SKM-1 treated with dmso at 0.1 percent for 144 hours (cell line): ENCODE data around the gene ALAD.
"Not testable (repeated sequence)": the region's sequence is repeated elsewhere in the genome, so short reads cannot be mapped to it uniquely, and the experiment has no call there.

Experiments used
- DNase-seq: peaks from one replicate; lab custom pipeline; 2025; ENCODE audit not compliant: unreplicated experiment; lab: John Stamatoyannopoulos, UW

The ALAD gene

DNA sequence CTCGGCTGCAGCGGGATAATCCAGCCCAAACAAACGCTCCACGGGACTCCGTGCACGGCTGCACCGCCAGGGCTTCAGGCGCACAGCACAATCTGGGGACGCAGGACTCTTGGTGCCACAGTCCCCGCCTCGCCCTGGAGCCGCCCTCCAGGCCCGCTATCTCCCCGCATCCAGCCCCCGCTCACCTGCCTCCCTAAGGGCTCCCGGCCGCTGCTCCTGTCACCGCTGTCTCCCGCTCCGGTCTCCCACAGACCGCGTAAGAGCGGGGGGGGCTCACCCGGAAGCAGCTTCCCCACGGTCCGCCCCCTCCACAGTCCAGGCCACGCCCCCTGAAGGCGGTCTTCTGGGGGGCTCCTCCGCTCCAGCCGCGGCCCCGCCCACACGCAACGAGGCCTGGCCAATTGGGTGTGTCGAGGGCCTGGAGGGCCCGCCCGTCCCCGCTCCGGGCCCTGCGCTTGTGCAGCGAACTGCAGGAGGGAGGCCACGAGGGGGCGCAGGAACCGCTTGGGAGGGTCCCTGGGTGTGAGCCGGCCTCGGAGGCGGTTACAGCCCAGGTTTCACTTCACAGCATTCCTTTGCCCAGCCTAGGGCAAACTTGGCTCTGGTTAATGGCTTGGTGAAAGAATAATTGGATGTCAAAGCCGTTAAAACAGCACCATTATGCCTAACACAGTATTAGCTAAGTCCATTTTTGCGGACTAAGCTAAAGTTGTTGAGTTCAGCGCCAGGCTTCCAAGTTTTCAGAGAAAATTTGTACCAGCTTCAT is at the start of gene ALAD:
ALAD (minus strand) TSS at position 258 of the 766 bp plus-strand sequence. CDS start 7,725 bp downstream, outside the sequence.
- DNase-seq = peak; percentile 74

DNA sequence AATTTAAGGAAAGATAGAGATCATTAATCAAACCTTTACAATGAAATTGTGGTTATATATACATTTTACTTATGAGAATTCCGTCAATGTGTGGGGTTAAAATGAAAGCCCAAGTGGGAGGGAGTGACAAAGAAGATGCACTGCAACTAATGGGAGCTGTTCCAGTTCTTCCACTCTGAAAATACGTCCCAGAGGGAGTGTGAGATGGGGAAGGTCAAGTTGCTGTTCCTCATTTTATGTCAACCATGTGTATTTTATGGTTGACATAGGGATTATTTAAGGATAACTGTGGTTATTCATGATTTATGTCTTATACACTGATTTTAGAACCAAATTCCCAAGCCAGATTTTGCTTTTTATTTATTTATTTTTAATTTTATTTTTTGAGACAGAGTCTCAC is 48.3 kb upstream of the ALAD start:
- DNase-seq = no peak

DNA sequence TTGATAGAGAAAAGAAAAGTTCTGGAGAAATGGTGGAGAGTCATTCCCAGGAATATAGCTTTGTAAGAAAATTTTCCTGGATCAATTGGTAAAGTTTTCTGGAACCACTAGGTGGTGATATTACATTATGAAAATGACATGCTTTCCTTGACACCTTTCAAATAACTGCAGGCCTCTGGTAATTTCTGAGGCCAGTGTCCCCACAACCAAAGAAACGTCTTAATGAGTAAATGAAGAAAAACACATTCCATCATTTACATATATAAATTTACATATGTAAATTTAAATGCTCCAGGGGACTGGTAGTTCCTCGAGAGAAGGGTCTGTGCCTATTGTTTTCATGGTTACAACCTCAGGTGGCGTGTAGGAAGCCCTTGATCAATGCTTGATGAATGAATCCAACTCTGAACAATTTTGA is 45.2 kb upstream of the ALAD start:
- DNase-seq = peak; percentile 5

DNA sequence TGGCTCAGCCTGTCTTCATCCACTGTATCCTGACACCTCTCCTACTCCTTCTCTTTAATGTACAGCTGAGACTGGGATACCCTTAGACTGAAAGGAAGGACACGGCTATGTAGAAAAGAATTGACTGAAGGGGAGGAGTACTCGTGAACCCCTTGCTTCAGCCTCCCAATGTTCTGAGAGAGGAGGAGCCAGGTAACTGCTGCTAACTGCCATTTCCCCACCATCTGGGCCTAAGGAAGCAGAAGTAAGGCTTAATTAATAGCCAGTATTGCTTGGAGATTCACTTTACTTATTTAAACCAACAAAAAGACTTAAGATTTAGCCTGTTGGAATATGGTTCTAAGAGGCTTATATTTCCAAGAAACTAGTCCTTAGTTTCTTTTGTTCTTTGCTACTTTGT is 43.7 kb upstream of the ALAD start:
- no peak for DNase-seq

DNA sequence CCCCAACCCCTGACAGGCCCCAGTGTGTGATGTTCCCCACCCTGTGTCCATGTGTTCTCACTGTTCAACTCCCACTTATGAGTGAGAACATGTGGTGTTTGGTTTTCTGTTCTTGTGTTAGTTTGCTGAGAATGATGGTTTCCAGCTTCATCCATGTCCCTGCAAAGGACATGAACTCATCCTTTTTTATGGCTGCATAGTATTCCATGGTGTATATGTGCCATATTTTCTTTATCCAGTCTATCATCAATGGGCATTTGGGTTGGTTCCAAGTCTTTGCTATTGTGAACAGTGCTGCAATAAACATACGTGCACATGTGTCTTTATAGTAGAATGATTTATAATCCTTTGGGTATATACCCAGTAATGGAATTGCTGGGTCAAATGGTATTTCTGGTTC is 36.6 kb upstream of the ALAD start:
- not testable (repeated sequence) for DNase-seq

DNA sequence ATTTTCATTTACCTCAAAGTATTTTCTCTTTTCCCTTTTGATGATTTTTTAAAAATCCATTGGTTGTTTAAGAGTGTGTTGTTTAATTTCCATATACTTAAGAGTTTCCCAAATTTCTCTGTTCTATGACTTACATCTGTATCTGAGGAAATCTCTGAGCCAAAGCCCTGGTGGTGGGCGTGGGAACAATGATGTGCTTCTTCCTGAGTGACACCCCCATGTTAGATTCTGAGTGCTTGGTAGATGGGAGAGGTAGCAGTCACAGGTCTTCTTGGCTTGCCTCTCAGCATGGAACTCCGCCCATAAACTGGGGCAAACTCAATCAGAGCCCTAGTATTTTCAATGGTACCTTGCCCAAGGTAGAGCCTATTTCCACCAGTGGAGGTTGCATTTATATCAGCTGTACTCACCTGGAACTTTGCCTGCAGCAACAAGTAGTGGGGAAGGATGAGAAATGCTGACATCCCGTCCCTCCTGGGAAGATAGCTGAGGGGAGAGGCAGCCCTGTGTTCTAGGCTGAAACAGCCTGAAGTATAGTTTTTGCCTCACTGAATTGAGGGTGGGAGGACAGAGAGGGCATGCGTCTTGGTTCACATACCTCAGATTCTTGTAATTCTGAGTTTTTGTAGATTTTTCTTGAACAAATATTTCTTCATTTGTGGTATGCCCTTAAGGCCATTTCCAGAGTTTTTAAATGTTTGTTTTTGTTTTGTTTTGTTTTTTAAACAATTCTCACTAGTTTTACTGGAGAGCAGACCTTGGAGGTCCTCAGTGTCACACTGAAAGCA is 35.8 kb upstream of the ALAD start:
- no peak for DNase-seq

DNA sequence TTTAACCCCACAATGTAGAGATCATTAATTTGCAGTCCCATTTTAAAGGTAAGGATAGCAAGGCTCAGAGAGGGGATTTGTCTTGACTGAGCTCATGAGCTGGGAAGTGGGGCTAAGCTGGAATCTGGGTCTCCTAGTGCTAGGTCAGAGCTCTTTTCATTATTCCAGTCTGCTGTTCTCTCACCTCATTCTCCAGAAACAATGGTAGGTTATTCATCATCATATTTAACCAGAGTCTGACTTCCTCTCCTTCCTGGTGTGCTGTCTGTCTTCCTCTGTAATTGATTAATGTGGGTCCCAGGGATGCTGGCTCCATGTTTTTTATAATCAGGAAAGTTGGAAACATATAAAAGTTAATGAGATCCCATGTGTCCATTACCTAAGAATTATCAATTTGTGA is 30.1 kb upstream of the ALAD start:
- DNase-seq = no peak

DNA sequence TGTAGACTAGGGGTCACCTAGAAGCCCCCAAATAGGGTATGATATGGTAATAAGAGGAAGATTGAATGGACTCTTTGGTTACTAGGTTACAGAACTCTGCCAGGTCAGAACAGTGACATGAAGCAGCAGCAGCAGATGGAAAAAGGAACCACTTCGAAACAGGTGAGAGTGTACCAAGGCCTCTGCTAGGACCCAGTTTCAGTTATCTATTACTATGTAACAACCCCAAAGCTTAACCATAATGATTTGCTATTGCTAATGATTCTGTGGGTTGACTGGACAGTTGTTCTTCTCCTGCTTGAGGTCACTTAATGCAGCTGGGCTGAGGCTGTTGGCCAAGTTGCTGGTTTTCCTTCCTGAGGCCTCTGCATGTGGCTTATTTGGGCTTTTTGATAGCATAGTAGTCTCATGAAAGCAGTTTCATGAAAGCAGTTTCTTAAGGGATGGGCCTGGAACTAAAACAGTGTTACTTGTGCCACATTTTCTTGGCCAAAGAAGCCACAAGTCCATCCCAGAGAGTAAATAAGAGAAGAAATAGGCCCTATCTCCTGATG is 27.1 kb upstream of the ALAD start:
- DNase-seq = no peak

DNA sequence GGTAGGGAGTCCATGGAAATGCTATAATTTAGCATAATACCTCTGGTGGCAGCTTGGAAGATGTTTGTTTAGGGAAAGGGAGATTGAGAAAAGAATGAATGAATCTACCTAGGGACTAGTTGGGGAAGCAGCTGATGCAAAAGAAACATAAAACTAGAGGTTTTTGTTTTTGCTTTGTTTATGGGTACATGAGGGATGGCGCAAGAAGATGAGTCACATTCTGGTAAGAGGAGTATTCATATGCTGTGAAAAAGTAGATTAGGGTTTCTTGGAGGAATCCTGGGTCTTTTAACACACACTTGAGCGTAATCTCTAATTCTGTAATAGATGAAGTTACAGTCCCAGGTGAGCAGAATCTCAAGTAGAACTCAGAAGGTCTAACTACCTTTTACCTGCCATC is 26.5 kb upstream of the ALAD start:
- DNase-seq = no peak

DNA sequence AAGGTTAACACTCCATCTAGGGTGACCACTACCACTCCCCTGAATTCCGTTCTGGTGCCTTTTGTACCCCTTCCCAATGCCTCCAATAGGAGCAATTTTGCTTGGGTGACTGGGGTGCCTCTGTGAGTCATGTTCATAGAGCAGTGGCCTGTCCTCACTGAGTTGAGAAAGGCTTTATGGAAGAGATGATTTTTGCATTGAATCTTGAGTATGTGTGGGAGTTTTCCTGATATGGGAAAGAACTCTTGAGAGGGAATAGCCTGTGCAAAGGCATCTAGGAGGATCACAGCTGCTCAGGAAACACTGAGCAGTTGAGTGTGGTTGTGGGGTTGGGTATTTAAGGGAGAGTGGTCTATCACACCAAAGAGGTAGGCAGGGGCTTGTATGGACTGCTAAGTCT is 25.6 kb upstream of the ALAD start:
- no peak for DNase-seq

DNA sequence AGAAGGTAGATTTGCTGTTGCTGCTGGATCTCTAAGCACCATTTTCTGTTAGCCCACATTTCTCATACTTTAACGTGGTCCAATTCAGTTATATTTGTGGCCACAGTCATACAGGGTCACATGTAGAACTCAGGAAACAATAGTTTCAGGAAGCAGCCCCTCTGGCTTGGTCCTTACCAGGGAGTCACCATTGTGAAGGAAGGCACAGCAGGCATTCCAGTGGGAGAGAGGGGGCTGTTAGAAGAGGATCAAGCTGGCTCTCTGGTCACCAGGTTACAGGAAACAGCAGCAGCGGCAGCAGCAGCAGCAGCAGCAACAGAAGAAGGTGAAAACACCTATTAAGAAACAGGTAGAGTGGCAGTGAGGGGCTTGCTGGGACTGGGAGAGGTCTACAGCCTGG is 24.0 kb upstream of the ALAD start:
- DNase-seq = no peak

DNA sequence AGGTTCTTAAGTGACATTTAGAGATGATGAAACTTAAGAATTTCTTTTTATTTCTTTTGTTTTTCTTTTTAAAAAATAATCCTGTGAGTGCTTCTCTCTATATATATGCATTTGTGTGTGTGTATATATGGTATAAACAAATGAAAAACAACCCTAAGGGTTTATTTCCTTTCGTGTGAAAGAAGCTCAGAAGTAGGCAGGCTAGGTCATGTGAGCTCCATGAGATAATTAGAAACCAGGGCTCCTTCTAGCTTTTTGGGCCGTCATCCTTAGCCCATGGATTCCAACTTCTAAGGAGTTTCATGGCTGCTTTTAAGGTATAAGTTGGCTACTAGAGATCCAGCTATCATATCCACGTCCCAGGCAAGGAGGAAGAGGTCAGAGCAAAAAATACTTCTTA is 20.6 kb upstream of the ALAD start:
- no peak for DNase-seq

DNA sequence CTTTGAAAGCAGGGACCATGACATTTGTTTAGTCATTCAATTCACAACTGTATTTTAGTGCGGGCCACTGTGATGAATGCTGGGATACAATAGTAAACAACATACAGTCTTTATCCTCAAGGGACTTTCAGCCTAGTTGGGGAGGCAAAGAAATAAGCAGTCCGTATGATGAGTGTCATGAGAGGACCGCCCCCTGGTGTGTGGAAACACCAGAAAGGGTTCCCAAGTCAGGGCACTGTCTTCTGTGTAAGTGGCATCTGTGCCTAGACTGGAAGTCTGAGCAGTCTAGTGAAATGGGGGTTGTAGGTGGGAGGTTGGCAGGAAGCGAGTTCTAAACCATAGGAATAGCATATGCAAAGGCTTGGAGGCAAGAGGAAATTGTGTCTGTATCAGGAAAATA is 16.3 kb upstream of the ALAD start:
- DNase-seq = no peak

DNA sequence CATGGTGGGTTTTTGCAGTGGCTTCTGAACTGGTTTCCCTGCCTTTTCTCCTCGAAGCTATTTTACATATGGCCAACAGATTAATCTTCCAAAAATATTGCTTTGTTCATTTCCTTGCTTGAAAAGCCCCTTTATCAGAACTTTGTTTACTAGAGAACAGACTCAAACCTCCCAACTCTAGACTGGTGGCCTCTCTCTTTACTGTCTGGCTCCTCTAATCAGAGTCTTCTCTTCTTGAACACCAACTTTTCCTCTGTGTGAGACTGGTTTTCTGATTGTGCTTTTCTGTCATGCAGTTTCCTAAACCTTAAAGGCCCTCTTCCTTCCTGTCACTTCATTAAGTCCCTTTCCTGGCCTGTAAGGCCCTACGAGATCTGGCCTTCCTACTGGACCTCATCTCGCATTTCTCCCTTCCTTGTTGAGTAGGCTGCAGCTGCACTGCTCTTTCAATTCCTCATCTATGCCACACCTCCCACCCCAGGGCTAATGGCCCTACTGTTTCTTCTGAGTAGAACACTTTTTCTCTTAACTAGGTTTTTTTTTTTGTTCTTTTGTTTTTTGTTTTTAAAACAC is 15.2 kb upstream of the ALAD start:
- no peak for DNase-seq

DNA sequence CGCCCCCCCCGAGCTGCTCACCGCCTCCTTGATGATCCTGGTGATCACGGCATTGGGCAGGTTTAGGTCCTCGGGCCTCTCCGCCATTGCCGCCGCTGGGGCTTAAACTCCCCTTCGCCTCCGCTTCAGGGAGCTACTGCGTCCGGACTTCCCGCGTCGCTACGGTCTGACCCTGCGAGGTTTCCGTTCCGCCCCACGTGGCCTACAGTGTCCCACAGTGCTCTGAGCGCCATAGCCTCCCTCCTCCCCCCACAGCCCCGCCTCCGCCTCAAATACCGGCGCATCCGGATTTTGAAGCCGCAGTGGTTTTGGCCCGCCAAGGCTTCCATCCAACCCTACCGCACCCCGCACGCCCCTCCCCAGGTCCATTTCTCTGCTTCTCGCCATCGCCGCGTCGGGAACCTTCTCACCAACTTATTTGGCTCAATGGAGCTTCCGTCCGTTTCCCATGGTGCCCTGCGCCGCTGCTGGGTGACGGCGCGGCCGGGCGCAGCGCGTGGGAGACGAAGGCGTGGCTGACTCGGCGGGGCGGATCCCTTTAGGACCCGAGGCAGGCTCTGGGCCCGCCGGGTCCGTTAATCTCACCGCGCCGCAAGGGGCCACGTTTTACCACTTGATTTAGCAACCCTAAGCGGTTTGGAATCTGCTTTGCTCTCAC is 9.3 kb upstream of the ALAD start, which contains the start of the genes C9orf43 and POLE3:
C9orf43 (plus strand) TSS at position 541 of the 658 bp plus-strand sequence. CDS start 2,747 bp downstream, outside the sequence.
POLE3 (minus strand) TSS at position 469 of the 658 bp plus-strand sequence; CDS start at position 87, 382 bp downstream.
- peak; percentile 83 for DNase-seq

DNA sequence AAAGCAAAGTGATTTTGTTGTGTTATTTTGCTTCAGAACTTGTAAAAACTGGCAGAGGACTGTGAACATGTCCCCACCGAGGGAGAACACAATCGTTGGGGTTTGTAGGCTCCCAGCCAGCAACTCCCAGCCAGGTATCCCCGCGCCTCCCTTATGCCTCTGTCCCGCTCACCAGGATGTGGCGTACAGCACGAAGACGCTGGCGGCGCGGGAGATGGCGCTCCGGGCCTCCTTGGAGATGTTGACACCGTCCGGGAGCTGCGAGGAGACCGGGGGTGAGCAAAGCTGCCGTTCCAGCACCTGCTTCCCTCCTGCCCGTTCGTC is 8.8 kb upstream of the ALAD start:
- DNase-seq = no peak

DNA sequence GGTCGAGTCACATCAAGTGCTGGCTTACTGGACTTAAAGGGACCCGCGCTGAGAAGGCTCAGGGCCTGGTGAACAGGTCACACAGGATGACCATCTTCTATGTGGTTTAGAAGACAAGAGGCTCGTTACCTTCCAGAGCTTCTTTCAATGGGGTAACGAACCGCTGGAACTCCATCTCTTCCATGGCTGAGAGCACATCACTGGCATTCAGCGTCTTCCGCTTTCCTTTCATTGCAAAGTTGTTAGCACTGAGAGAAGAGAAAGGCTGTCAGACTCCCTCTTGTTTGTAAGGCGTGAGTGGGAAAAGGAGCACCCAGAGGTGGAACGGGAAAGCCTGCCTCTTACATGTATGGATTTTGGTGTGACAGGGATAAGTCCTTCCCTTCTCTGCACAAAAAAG is 8.4 kb upstream of the ALAD start:
- DNase-seq = no peak

DNA sequence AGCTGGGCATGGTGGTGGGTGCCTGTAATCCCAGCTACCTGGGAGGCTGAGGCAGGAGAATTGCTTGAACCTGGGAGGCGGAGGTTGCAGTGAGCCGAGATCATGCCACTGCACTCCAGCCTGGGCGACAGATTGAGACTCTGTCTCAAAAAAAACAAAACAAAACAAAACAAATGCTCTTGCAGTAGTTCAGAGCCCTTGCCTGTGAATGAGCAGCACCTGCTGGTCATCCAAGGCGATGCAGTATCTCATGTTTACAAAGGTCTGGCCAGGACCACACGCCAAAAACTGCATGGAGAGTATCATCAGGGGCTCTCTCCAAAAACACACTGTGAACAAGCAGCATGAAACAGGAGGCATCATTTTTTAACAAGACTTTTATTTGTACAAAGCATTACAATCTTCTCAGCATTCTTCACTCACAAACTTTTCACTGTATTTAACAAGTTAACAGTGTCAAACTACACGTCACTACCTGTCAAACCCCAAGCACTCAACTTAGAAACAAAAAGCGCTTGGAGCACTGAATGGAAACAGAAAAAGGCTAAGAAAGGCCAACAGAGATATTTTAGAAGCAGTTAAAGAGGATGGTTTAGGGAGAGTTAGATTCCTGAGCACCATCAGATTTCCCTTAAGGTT is 5.9 kb upstream of the ALAD start:
- DNase-seq = not testable (repeated sequence)

DNA sequence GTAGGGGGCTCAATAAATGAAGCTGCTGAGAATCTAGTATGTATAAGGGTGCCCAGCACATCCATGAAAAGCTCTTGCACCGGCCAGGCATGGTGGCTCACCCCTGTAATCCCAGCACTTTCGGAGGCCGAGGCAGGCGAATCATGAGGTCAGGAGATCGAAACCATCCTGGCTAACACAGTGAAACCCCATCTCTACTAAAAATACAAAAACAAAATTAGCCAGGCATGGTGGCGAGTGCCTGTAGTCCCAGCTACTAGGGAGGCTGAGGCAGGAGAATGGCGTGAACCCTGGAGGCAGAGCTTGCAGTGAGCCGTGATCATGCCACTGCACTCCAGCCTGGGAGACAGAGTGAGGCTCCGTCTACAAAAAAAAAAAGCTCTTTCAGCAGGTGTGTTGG is 5.3 kb upstream of the ALAD start:
- DNase-seq = not testable (repeated sequence)

DNA sequence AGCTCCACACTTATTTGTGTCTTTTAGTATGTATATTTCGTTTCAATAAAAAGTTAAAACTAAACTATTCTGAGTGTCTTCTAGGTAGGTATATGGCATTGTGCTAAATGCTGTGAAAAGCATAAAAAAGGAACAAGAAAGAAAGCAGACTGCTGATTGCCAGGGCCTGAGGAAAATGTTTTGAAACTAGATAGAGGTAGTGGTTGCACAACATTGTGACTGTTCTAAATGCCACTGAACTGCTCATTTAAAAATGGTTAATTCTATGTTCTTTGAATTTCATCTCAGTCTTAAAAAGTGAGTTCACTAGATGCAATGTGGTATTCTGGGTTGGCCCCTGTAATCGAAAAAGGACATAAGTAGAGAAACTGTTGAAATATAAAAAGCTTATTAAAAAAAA is 2.6 kb upstream of the ALAD start:
- DNase-seq = peak; percentile 67
